Neural cell (in vitro differentiated cells): ENCODE measurements around the gene SSX2IP. TPM values are rescaled to one million over a fixed set of nuclear protein-coding genes. Genes with fewer than 3 reads are reported as not detected.
"Not testable (repeated sequence)": the region's sequence is repeated elsewhere in the genome, so short reads cannot be mapped to it uniquely, and the experiment has no call there.

ENCODE experiments used
- H2AFZ ChIP-seq: fragments of 200-600, 300-800 bp; sonication (generic), shearing (Covaris generic); 2 replicates; pipeline ENCODE4 v1.6.0; 2014; ENCODE audit warnings: low read depth, mild to moderate bottlenecking, antibody characterized with exemption, low read length, moderate library complexity
- H3F3A ChIP-seq: fragments of 200-600 bp; shearing (Covaris generic); 2 replicates; pipeline ENCODE4 v1.6.1; 2016; ENCODE audit warnings: mild to moderate bottlenecking, moderate library complexity, mixed read lengths, antibody characterized with exemption, low read length; ENCODE audit not compliant: insufficient read depth, poor library complexity, severe bottlenecking
- H3K27ac ChIP-seq: fragments of 200-600, 300-800 bp; sonication (generic), shearing (Covaris generic); 2 replicates; pipeline ENCODE4 v1.5.1; 2014; ENCODE audit warnings: mild to moderate bottlenecking, low read length, moderate library complexity
- H3K27me3 ChIP-seq: fragments of 300-800, 200-600 bp; sonication (generic), shearing (Covaris generic); 2 replicates; pipeline ENCODE4 v1.6.0; 2014; ENCODE audit warnings: mild to moderate bottlenecking, low read depth, low read length, moderate library complexity; ENCODE audit not compliant: insufficient read depth
- H3K36me3 ChIP-seq: fragments of 300-800, 200-600 bp; sonication (generic), shearing (Covaris generic); 2 replicates; pipeline ENCODE4 v1.5.1; 2014; ENCODE audit warnings: mild to moderate bottlenecking, antibody characterized with exemption, low read length, moderate library complexity; ENCODE audit not compliant: insufficient read depth
- H3K4me2 ChIP-seq: fragments of 300-800, 200-600 bp; sonication (generic), shearing (Covaris generic); 2 replicates; pipeline ENCODE4 v1.6.0; 2014; ENCODE audit warnings: mild to moderate bottlenecking, low read length
- H3K4me3 ChIP-seq: fragments of 300-800, 200-600 bp; sonication (generic), shearing (Covaris generic); 2 replicates; pipeline ENCODE4 v1.5.1; 2014; ENCODE audit warnings: mild to moderate bottlenecking, low read length, moderate library complexity
- H3K79me2 ChIP-seq: fragments of 200-600 bp; shearing (Covaris generic); replicated peaks from 2 replicates; pipeline ENCODE4 v1.6.0; 2014; ENCODE audit warnings: mild to moderate bottlenecking, low read length, moderate library complexity; ENCODE audit not compliant: insufficient read depth
- H3K9ac ChIP-seq: fragments of 300-800, 200-600 bp; sonication (generic), shearing (Covaris generic); 2 replicates; pipeline ENCODE4 v1.6.1; 2016; ENCODE audit warnings: mild to moderate bottlenecking, low read length, mixed read lengths
- H3K9me2 ChIP-seq: fragments of 200-600 bp; shearing (Covaris generic); 2 replicates; pipeline ENCODE4 v1.6.1; 2016; ENCODE audit warnings: mild to moderate bottlenecking, low read length, mixed read lengths; ENCODE audit not compliant: insufficient read depth
- H3K9me3 ChIP-seq: fragments of 200-600, 300-800 bp; sonication (generic), shearing (Covaris generic); 2 replicates; pipeline ENCODE4 v1.6.1; 2016; ENCODE audit warnings: mild to moderate bottlenecking, mixed run types, low read length, moderate library complexity, mixed read lengths
- H4K20me1 ChIP-seq: fragments of 200-600 bp; shearing (Covaris generic); 2 replicates; pipeline ENCODE4 v1.6.1; 2016; ENCODE audit warnings: mild to moderate bottlenecking, mixed run types; ENCODE audit not compliant: insufficient read depth
- EP300 ChIP-seq: fragments of 450-650 bp; conservative IDR thresholded peaks from 2 replicates; pipeline ENCODE4 v1.6.1; 2014; ENCODE audit warnings: antibody characterized with exemption, mild to moderate bottlenecking, moderate library complexity; ENCODE audit not compliant: poor library complexity, severe bottlenecking
- EZH2 ChIP-seq: fragments of 200-600, 300-800 bp; shearing (Covaris generic), sonication (generic); IDR thresholded peaks from 2 replicates; pipeline ENCODE4 v1.6.1; 2014; ENCODE audit warnings: antibody characterized with exemption, low read length, borderline replicate concordance, mild to moderate bottlenecking; ENCODE audit not compliant: insufficient read depth, poor library complexity, severe bottlenecking
- MXI1 ChIP-seq: fragments of 450-650 bp; conservative IDR thresholded peaks from 2 replicates; pipeline ENCODE4 v1.6.1; 2014; ENCODE audit warnings: antibody characterized with exemption, mild to moderate bottlenecking; ENCODE audit not compliant: poor library complexity, severe bottlenecking
- POLR2AphosphoS5 ChIP-seq: IDR thresholded peaks from 2 replicates; pipeline ENCODE4 v1.6.1; 2012
- RAD21 ChIP-seq: fragments of 450-650 bp; conservative IDR thresholded peaks from 2 replicates; pipeline ENCODE4 v1.6.1; 2014; ENCODE audit warnings: antibody characterized with exemption, mild to moderate bottlenecking, moderate library complexity
- REST ChIP-seq: IDR thresholded peaks from 2 replicates; pipeline ENCODE4 v1.6.1; 2012; ENCODE audit warnings: borderline replicate concordance
- SMC3 ChIP-seq: fragments of 450-650 bp; conservative IDR thresholded peaks from 2 replicates; pipeline ENCODE4 v1.6.1; 2014; ENCODE audit warnings: antibody characterized with exemption, mild to moderate bottlenecking, moderate library complexity; ENCODE audit not compliant: poor library complexity
- TAF1 ChIP-seq: IDR thresholded peaks from 2 replicates; pipeline ENCODE4 v1.6.1; 2012; ENCODE audit warnings: low read depth
- polyA plus RNA-seq: library from polyadenylated mRNA; depleted of rRNA; stranded (reverse); fragments of >200 nt; gene quantifications from 2 replicates; pipeline ENCODE4 v1.2.3, GENCODE V29; 2014
- TF ChIP-seq, protein P1 (sequence below): fragments of 450-650 bp; IDR thresholded peaks from 2 replicates; pipeline ENCODE4 v1.5.1; 2014; ENCODE audit warnings: antibody characterized with exemption, mild to moderate bottlenecking, moderate library complexity; ENCODE audit not compliant: poor library complexity, severe bottlenecking

Gene SSX2IP
- polyA plus RNA-seq, 1 donor from 2014 or later: 21.7 TPM

- TF ChIP-seq EP300 (no peak), POLR2AphosphoS5 (no peak), REST (no peak), RAD21 (no peak), EZH2 (no peak), TAF1 (no peak), SMC3 (no peak), MXI1 (no peak)
- TF ChIP-seq, protein P1, sequence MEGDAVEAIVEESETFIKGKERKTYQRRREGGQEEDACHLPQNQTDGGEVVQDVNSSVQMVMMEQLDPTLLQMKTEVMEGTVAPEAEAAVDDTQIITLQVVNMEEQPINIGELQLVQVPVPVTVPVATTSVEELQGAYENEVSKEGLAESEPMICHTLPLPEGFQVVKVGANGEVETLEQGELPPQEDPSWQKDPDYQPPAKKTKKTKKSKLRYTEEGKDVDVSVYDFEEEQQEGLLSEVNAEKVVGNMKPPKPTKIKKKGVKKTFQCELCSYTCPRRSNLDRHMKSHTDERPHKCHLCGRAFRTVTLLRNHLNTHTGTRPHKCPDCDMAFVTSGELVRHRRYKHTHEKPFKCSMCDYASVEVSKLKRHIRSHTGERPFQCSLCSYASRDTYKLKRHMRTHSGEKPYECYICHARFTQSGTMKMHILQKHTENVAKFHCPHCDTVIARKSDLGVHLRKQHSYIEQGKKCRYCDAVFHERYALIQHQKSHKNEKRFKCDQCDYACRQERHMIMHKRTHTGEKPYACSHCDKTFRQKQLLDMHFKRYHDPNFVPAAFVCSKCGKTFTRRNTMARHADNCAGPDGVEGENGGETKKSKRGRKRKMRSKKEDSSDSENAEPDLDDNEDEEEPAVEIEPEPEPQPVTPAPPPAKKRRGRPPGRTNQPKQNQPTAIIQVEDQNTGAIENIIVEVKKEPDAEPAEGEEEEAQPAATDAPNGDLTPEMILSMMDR: no peak
These were observed 47.1 kb downstream of the SSX2IP start for GRCh38 chr1:84643183-84643582.

DNA sequence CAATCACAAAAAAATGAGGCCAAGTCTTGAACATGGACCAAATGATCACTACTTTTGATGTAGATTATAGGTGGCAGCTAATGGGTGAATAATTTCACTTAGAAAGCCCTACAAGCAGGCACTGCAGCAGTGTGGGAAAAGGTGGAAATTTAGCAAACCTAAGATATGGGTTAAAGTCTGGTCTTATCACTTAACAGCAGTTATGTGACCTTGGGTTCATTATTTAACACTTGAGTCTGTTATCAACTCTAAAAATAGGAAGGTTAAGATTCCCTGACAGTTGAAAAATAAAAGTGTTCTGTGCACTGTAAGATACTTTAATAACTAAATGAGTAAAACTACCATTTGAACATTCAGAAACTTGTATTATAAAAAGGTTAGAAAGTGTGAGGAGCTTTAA lies 47.5 kb downstream of the SSX2IP start:
- Histone ChIP-seq H3K9me3 (no peaks in the 10 kb centered on the region), H3K4me3 (no peak overlapping the region), H3K79me2 (no peaks in the 10 kb centered on the region), H3K27me3 (no peaks in the 10 kb centered on the region), H3K9ac (no peak overlapping the region), H3F3A (no peaks in the 10 kb centered on the region), H4K20me1 (no peaks in the 10 kb centered on the region), H3K9me2 (no peaks in the 10 kb centered on the region), H3K36me3 (no peaks in the 10 kb centered on the region), H3K27ac (no peak overlapping the region), H2AFZ (no peak overlapping the region), H3K4me2 (no peak overlapping the region)
- TF ChIP-seq EP300 (no peak), REST (no peak), MXI1 (no peak), TAF1 (no peak), POLR2AphosphoS5 (no peak), SMC3 (no peak), RAD21 (no peak), EZH2 (no peak)
- TF ChIP-seq, protein P1: no peak

More at GRCh38 chr1:84643183-84643582, 47.1 kb downstream of the SSX2IP start:
- Histone ChIP-seq H3K4me3 (no peak overlapping the region), H4K20me1 (no peaks in the 10 kb centered on the region), H3K9ac (no peak overlapping the region), H3K36me3 (no peaks in the 10 kb centered on the region), H3K27me3 (no peaks in the 10 kb centered on the region), H3K79me2 (no peaks in the 10 kb centered on the region), H2AFZ (no peak overlapping the region), H3K4me2 (no peak overlapping the region), H3K9me3 (no peaks in the 10 kb centered on the region), H3K9me2 (no peaks in the 10 kb centered on the region), H3K27ac (no peak overlapping the region), H3F3A (no peaks in the 10 kb centered on the region)

GRCh38 chr1:84639731-84640130 lies 50.5 kb downstream of the SSX2IP start:
- not testable (repeated sequence) for H3K9ac ChIP-seq, H3K4me3 ChIP-seq, H4K20me1 ChIP-seq, H3K27ac ChIP-seq, H3K79me2 ChIP-seq, H3K9me2 ChIP-seq, H3K27me3 ChIP-seq, H3F3A ChIP-seq, H3K4me2 ChIP-seq, H3K9me3 ChIP-seq, H3K36me3 ChIP-seq, H2AFZ ChIP-seq
